Endothelial cell of umbilical vein (primary cell): ENCODE data around the gene TOM1L2. TPM values are rescaled to one million over a fixed set of nuclear protein-coding genes. Genes with fewer than 3 reads are reported as not detected.

Experiments used
- BruUV-seq: library from RNA; stranded (reverse); fragments of 400-500 nt; replicated peaks from 2 replicates; lab custom pipeline; 2021; lab: Mats Ljungman, UMichigan
- CTCF ChIA-PET: fragments of 300-600, 350-600 bp; sonication (Branson Sonifier 250); formaldehyde crosslinking; loops from one replicate; lab custom pipeline; 2021; ENCODE audit warnings: antibody characterized with exemption, inconsistent platforms; lab: Charles Lee
- POLR2A ChIA-PET: fragments of 300-600, 350-600 bp; sonication (Branson Sonifier 250); formaldehyde crosslinking; loops from one replicate; lab custom pipeline; 2021; ENCODE audit warnings: antibody characterized with exemption, inconsistent platforms; lab: Charles Lee
- DNase-seq: peaks from one replicate; pipeline ENCODE4 v3.0.0-alpha.2; 2011; ENCODE audit warnings: low read depth, low spot score
- FAIRE-seq: peaks from 2 replicates; lab custom pipeline; 2011; peaks lifted over from hg19 to GRCh38; lab: Jason Lieb, UNC
- H2AFZ ChIP-seq: 2 replicates; pipeline ENCODE4 v1.6.0; 2012; ENCODE audit warnings: low read depth, low read length, control low read depth, inconsistent platforms
- H3K27ac ChIP-seq: 2 replicates; pipeline ENCODE4 v1.5.1; 2011; ENCODE audit warnings: low read depth, mild to moderate bottlenecking, control low read depth, low read length, moderate library complexity; ENCODE audit not compliant: insufficient read depth
- H3K27me3 ChIP-seq, 2 experiments: 2 replicates each; pipeline versions ENCODE4 v1.6.0 to v1.6.1; 2011; ENCODE audit warnings: low read length in 2 of 2, mixed read lengths in 1 of 2; ENCODE audit not compliant: control insufficient read depth in 2 of 2, insufficient read depth in 2 of 2
- H3K36me3 ChIP-seq, 2 experiments: 2 replicates in 1 of 2; 3 replicates in 1 of 2; pipeline ENCODE4 v1.5.1; 2011; ENCODE audit warnings: low read length in 2 of 2, mild to moderate bottlenecking in 1 of 2, moderate library complexity in 1 of 2; ENCODE audit not compliant: control insufficient read depth in 2 of 2, insufficient read depth in 2 of 2; ENCODE audit errors: extremely low read depth in 1 of 2
- H3K4me1 ChIP-seq: 3 replicates; pipeline ENCODE4 v1.5.1; 2011; ENCODE audit warnings: mild to moderate bottlenecking, low read length; ENCODE audit not compliant: control insufficient read depth, insufficient read depth; ENCODE audit errors: extremely low read depth
- H3K4me2 ChIP-seq: 2 replicates; pipeline ENCODE4 v1.6.1; 2011; ENCODE audit warnings: low read length, control low read depth, mixed read lengths; ENCODE audit not compliant: insufficient read depth
- H3K4me3 ChIP-seq, 3 experiments: fragments of 200-600 bp in 1 of 3; sonication (generic), shearing (Covaris generic) in 1 of 3; replicated peaks in 1 of 3; 2 replicates each; pipeline ENCODE4 v1.5.1; 2011 to 2016; ENCODE audit warnings: control low read depth in 3 of 3, low read length in 3 of 3, mild to moderate bottlenecking in 2 of 3, inconsistent platforms in 1 of 3, low read depth in 1 of 3, moderate library complexity in 1 of 3; ENCODE audit not compliant: insufficient read depth in 1 of 3
- H3K79me2 ChIP-seq: 2 replicates; pipeline ENCODE4 v1.6.0; 2012; ENCODE audit warnings: low read length, inconsistent platforms; ENCODE audit not compliant: control insufficient read depth, insufficient read depth
- H3K9ac ChIP-seq: replicated peaks from 2 replicates; pipeline ENCODE3; 2011; ENCODE audit warnings: low read length, control low read depth; ENCODE audit not compliant: insufficient read depth; ENCODE audit errors: extremely low read depth
- H3K9me1 ChIP-seq: replicated peaks from 3 replicates; pipeline ENCODE4 v1.6.0; 2011; ENCODE audit warnings: mild to moderate bottlenecking, low read length; ENCODE audit not compliant: control insufficient read depth, insufficient read depth; ENCODE audit errors: extremely low read depth
- H3K9me3 ChIP-seq: replicated peaks from 2 replicates; pipeline ENCODE4 v1.5.1; 2012; ENCODE audit warnings: low read length, inconsistent platforms; ENCODE audit not compliant: control insufficient read depth, insufficient read depth
- H4K20me1 ChIP-seq: replicated peaks from 2 replicates; pipeline ENCODE3; 2011; ENCODE audit warnings: mild to moderate bottlenecking, low read length; ENCODE audit not compliant: control insufficient read depth, insufficient read depth; ENCODE audit errors: extremely low read depth
- EZH2 ChIP-seq: IDR thresholded peaks from 2 replicates; pipeline ENCODE4 v1.6.1; 2012; ENCODE audit warnings: borderline replicate concordance, low read depth, mild to moderate bottlenecking, moderate library complexity, low read length, inconsistent platforms; ENCODE audit not compliant: severe bottlenecking
- FOS ChIP-seq: IDR thresholded peaks from 2 replicates; pipeline ENCODE4 v1.6.1; 2011; ENCODE audit warnings: mild to moderate bottlenecking, low read length, moderate library complexity, borderline replicate concordance; ENCODE audit not compliant: insufficient read depth
- GATA2 ChIP-seq: IDR thresholded peaks from 2 replicates; pipeline ENCODE4 v1.7.0; 2011; ENCODE audit warnings: low read depth, mild to moderate bottlenecking, moderate library complexity, mixed read lengths, low read length; ENCODE audit not compliant: insufficient read length, insufficient read depth
- JUN ChIP-seq: IDR thresholded peaks from 2 replicates; pipeline ENCODE4 v1.6.1; 2011; ENCODE audit warnings: borderline replicate concordance, low read depth; ENCODE audit not compliant: insufficient read length, insufficient read depth
- MAX ChIP-seq: IDR thresholded peaks from 2 replicates; pipeline ENCODE4 v1.6.1; 2011; ENCODE audit not compliant: insufficient read depth, insufficient read length
- MYC ChIP-seq: IDR thresholded peaks from one replicate; pipeline ENCODE4 v1.6.1; 2011; ENCODE audit warnings: mild to moderate bottlenecking, low read depth, low read length
- POLR2A ChIP-seq: IDR thresholded peaks from 2 replicates; pipeline ENCODE4 v1.6.1; 2012; ENCODE audit warnings: low read depth, mild to moderate bottlenecking, control low read depth, low read length
- POLR2AphosphoS5 ChIP-seq: IDR thresholded peaks from 2 replicates; pipeline ENCODE4 v1.6.1; 2012; ENCODE audit warnings: low read depth, mild to moderate bottlenecking, control low read depth, low read length, moderate library complexity; ENCODE audit not compliant: insufficient read depth
- dilution Hi-C: fragments of 300-500 bp; cut with MboI; formaldehyde crosslinking; loops from one replicate; pipeline ENCODE4 v1.15.0; 2019; ENCODE audit warnings: low sequenced_read_pairs; ENCODE audit not compliant: extremely low pct_ligation_motif_present
- intact Hi-C: fragments of 100-400 bp; cut with micrococcal nuclease; formaldehyde crosslinking; loops from one replicate; pipeline ENCODE4 v1.10.0; 2022
- polyA plus RNA-seq, 4 experiments: library from polyadenylated mRNA; depleted of rRNA in 3 of 4; stranded (reverse) in 3 of 4; unstranded in 1 of 4; fragments of >200 nt; gene quantifications; 2 replicates each; pipeline versions ENCODE4 v1.2.1 to v1.2.3, GENCODE V29; 2011 to 2012; ENCODE audit warnings: missing spikeins in 1 of 4
- total RNA-seq: library from RNA; stranded (reverse); gene quantifications from 2 replicates; pipeline ENCODE4 v1.2.3, GENCODE V29; 2021
- TF ChIP-seq, protein P1 (sequence below), 2 donors: IDR thresholded peaks; 1 replicate in 1 of 2; 2 replicates in 1 of 2; pipeline ENCODE4 v1.5.1; 2011; ENCODE audit warnings: low read length in 2 of 2, mild to moderate bottlenecking in 2 of 2, moderate library complexity in 2 of 2, control low read depth in 1 of 2, inconsistent platforms in 1 of 2, low read depth in 1 of 2; ENCODE audit not compliant: insufficient read depth in 1 of 2; ENCODE audit errors: extremely low read depth in 1 of 2

Gene TOM1L2
- total and polyA plus RNA-seq, 2 donors (not counting 3 experiments of a cell fraction or from before 2014, with no cell fraction given): 31.7 to 37.6 TPM

GRCh38 chr17:17883801-17884200, 88.4 kb downstream of the TOM1L2 start:
- Histone ChIP-seq H3K9ac (no peak overlapping the region), H2AFZ (no peak overlapping the region)

More at GRCh38 chr17:17883801-17884200, 88.4 kb downstream of the TOM1L2 start:
- no peaks in the 10 kb centered on the region for H3K79me2 ChIP-seq
- ChIA-PET CTCF (interaction anchor here (1.1 to 2.6 kb wide), 4 partner anchors 10 to 149 kb away, joined by 3 to 18 read pairs (median 4); no protein-coding TSS in a partner anchor), POLR2A (no interaction called here)
- no peak for DNase-seq
- no TSS peak for BruUV-seq
- H3K27ac ChIP-seq: no peak overlapping the region
- no peaks in the 10 kb centered on the region for H3K9me3 ChIP-seq
- H3K4me3 ChIP-seq: no peak overlapping the region
- no peak for TF ChIP-seq JUN
- no peak for TF ChIP-seq GATA2
- no peak for TF ChIP-seq MAX
- no peak for TF ChIP-seq POLR2AphosphoS5
- TF ChIP-seq, protein P1, sequence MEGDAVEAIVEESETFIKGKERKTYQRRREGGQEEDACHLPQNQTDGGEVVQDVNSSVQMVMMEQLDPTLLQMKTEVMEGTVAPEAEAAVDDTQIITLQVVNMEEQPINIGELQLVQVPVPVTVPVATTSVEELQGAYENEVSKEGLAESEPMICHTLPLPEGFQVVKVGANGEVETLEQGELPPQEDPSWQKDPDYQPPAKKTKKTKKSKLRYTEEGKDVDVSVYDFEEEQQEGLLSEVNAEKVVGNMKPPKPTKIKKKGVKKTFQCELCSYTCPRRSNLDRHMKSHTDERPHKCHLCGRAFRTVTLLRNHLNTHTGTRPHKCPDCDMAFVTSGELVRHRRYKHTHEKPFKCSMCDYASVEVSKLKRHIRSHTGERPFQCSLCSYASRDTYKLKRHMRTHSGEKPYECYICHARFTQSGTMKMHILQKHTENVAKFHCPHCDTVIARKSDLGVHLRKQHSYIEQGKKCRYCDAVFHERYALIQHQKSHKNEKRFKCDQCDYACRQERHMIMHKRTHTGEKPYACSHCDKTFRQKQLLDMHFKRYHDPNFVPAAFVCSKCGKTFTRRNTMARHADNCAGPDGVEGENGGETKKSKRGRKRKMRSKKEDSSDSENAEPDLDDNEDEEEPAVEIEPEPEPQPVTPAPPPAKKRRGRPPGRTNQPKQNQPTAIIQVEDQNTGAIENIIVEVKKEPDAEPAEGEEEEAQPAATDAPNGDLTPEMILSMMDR (IDR thresholded peaks at IDR 0.05; ENCODE audit: extremely low read depth in 1 of 2, insufficient read depth in 1 of 2, low read depth in 1 of 2, low read length in 2 of 2): no peak
- no peak for TF ChIP-seq FOS
- TF ChIP-seq POLR2A: no peak
- TF ChIP-seq EZH2: no peak
- no peak for TF ChIP-seq MYC
- intact Hi-C loops (no loop called here), dilution Hi-C loops (loop anchor here (25.0 kb wide), 1 partner anchor 154 kb away; the partner anchor contains the start of genes ATPAF2 and GID4)
- H3K4me1 ChIP-seq: peaks cover 10% of the 10 kb centered on the region
- no peaks in the 10 kb centered on the region for H4K20me1 ChIP-seq
- H3K36me3 ChIP-seq: peaks cover 0 to 10% of the 10 kb centered on the region in 2 experiments
- no peak overlapping the region for H3K4me2 ChIP-seq
- no peaks in the 10 kb centered on the region for H3K27me3 ChIP-seq
- no peak for FAIRE-seq
- no peaks in the 10 kb centered on the region for H3K9me1 ChIP-seq
